ENCODE data around the gene AEBP1. TPM values are rescaled to one million over a fixed set of nuclear protein-coding genes. Genes with fewer than 3 reads are reported as not detected.
"Not testable (repeated sequence)": the region's sequence is repeated elsewhere in the genome, so short reads cannot be mapped to it uniquely, and the experiment has no call there.

Gene AEBP1
- polyA plus RNA-seq, 3 donors = 65.2 to 81.4 (median 69.2) TPM

- DNase-seq = no peak
Observed at GRCh38 chr7:44114586-44115310, 10.6 kb downstream of the AEBP1 start.

DNA sequence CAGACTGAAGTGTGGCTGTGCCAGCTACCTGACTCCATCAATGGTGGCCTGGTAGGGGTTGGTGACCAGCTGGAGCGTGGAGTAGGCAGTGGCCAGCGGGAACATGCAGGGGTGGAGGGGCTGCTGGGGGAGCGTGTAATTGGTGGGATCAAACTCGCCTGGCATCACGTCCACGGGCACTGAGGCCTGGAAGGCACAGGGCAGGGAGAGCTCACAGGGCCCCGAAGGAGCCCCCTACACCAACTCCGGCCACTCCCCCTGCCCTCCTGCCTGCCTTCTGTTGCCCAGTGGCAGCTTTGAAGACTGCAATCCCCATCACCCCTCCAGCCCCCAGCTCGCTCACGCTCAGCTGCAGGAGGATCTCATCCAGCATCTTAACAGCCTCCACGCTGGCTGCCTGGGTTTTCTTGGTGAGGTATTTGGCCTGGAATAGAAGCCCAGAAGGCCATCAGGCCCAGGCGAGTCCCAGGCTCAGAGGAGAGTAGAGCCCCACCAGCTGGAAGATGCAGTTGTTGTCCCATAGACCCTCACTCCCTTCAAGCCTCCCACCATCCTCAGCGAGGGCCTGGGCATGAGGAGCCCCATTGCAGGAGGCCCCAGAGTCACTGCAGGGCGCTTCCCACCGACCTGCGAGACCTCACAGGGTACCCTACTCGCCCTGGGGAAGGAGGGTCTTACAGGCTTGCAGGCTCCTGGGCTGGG lies 12.1 kb downstream of the AEBP1 start:
- no peak for DNase-seq

DNA sequence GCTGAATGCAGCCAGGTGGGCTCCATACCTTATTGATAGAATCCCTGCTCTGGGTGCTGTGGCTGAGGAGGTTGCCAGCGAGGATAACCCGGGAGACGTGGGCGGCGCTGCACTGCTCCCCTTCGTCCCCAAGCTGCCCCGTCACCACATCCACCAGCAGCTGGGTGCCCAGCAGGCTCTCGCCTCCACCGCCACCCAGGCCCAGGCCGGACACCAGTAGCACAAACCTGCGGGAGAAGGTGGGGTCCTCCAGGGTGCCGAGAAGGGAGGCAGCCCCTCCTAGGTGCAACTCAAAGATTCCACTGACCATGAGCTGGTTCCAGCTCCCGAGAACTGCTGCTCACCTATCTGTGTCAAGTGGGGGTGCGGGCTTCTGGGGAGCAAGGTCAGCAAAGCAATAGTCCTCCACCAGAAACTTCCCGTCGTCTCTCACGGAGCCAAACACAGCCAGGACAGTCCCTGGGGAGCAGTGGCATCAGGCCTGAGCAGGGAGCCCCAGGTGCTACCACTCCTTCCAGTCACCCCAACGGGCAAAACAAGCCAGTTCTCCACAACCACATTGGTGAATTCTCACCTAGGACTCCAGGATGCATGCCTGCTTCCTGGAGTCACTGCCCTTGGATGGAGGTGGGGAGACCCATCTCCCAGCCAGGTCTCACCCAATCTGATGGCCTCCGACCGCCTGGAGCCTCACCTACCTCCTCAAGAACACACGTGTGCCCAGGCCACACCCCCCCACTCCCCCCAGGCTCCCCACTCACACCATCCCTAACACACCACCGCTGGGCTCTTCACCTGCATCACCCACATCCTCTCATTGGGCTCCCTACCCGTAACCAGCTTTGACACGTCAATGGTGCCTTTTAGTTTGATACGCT lies 12.9 kb downstream of the AEBP1 start:
- no peak for DNase-seq

DNA sequence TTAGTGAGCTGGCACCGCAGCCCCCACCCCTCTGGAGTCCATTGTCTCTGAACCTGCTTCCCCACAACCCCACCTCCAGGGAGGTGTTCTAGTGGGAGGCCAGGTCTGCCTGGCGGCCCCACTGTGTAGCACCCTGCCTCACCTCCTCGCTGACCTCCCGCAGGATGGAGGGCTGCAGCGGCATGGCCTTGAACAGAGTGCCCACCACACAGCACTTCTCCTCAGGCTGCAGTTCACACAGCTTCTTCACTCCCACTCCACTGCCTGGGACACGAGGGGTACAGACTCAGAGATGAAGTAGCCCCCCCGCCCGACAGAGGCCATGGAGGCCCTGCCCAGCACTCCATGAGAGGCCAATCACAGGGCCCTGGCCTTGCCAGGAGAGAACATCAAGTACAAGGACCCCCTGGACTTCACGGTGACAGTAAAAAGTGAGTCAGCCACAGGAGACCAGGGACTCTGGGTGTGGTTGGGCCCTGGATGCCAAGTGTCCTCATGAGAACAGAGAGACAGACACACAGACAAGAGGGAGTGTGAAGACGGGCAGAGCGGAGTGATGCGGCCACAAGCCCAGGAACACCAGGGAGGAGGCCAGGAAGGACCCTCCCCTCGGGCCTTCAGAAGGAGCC lies 13.8 kb downstream of the AEBP1 start:
- DNase-seq = no peak

DNA sequence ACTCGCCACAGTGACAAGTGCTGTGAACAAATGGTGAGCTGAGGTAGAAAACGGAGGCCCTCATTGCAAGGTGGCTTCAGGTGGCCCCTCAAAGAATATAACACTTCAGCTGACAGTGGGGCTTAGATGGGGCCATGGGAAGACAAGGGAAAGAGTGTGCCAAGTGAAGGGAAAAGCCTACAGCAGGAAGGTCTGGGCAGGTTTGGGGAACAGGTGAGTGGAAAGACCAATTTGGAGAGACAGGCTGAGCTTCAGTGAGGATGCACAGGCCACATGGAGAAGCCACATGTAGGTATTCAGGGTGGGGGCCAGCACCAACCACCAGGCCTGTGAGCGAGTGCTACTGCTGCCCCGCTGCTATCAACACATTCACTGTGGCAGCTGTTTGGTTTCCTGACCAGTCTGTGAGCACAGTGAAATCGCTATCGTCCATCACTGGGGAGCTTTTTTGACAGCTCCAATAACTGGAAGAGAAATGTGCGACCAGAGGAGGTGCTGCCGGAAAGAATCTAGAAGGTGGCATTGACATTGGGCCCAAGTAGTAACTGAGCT lies 15.8 kb downstream of the AEBP1 start:
- no peak for DNase-seq

DNA sequence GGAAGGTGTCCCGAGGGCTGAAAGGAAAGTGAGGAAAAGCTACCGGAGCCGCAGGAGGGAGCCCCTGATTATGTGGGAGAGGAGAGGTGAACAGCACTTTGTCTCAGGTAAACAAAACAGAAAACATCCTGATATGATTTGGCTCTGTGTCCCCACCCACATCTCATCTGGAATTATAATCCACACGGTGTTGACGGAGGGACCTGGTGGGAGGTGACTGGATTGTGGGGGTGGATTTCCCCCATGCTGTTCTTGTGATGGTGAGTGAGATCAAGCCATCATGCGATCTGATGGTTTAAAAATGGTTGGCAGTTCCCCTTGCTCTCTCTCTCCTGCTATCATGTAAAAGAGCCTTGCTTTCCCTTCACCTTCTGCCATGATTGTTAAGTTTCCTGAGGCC lies 16.2 kb downstream of the AEBP1 start:
- no peak for DNase-seq

- DNase-seq = no peak
Observed at GRCh38 chr7:44121761-44122420, 17.7 kb downstream of the AEBP1 start.

DNA sequence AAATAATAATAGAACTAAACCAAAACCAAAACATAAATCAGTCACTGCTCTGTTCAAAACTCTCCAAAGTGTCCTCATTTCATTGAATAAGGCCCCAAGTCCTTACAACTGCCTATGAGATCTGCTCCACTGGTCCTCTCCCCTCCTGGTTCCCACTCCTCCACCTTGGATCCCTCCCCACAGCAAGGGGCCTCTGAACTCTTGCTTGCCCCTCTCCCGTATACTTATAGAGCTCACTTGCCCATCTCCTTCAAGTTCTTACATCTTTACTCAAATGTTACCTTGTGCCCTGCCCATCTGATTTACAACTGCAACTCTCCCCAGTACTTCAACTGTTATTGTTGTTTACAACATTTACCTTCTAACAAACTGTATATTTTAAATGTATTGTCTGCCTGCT lies 18.4 kb downstream of the AEBP1 start:
- no peak for DNase-seq

DNA sequence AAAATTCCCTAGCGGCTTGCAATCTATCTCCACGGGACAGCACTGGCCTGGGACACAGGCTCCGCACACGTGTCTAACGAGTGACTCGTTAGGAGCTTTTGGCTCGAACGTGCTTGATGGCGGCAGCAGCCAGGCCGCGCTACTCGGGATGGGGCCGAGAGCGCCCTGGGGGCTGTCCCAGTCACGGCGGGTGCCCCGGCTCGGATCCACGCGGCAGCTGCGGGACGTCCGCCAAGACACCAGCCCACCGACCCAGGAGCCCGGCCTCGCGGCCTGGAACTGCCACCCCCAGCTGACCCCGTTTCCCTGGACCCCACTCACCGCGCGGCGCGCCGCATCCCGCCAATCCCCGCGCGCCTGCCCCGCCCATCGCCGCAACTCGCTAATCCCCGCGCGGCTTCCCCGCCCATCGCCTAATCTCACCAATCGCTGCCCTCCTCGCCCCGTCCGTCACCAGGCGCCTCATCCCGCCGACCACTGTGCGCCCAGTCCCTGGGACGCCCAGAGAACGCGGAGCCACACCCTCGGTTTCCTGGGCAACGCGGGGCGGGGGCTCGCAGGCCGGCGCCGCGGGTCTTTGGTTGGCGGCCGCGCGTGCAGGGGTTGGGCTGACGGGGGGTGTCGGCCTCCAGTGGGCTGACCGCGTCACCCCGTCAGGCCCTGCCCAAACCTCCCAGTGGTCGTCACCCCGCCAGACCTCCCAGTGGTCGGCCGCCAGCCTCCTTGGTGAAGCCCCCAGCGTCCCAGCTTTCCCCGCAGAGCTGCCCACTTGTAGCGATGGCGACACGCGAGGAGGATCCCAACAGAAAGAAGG lies 19.3 kb downstream of the AEBP1 start, which contains the start of gene POLD2:
Gene POLD2, minus strand, starts transcription at position 359 of the 814 bp plus-strand sequence. CDS start 1,495 bp downstream, outside the sequence.
- DNase-seq = peak; percentile 98

GRCh38 chr7:44124822-44125202 lies 20.7 kb downstream of the AEBP1 start:
- DNase-seq = no peak

DNA sequence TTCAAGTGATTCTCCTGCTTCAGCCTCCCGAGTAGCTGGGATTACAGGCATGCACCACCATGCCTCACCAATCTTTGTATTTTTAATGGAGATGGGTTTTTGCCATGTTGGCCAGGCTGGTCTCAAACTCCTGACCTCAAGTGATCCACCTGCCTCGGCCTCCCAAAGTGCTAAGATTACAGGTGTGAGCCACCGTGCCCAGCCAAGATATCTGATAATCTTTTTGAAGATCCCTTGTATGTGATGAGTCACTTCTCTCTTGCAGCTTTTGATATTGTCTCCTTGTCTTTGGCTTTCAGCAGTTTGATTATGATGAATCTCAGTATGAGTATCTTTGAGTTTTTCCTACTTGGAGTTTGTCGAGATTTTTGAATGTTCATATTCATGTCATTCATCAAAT lies 22.4 kb downstream of the AEBP1 start:
- DNase-seq = not testable (repeated sequence)

GRCh38 chr7:44127161-44127560 lies 23.0 kb downstream of the AEBP1 start:
- no peak for DNase-seq

DNA sequence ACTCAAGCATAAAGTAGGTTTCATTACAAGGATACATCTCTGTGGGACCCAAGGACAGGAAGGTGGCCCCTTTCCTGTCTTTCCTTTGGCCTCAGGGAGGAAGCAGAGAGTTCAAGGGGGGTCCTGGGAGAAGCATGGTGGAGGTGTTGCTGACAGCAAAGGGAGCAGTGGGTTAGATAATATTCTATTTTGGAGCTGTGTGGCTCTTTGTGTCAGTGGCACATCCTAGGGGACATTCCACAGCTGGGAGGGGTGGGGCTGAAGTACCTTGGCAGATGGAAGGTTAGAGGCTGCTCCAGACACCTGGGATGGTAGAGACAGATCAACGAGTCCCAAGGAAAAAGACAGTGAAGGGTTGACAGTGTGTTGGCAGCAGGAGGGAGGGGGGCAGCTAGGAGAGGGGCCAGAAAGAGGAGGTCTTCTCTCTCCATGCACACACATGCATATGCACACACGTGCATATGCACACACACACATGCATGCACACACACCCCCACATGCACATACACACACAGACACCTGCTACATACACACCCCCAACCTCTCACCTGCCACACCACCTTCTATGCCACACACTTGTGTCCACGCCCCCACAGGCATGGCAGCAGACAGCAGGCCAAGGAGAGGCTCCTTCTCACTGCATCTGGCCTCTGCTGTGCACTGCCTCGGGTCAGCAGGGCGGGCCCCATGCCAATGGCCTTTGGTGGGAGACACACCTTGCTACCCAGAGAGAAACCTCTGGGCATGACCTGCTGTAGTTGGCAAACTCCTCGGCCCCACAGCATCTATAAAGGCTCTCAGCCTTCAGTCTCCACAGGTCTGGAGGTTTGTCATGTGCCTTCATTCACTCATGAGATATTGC lies 24.8 kb downstream of the AEBP1 start:
- no peak for DNase-seq

DNA sequence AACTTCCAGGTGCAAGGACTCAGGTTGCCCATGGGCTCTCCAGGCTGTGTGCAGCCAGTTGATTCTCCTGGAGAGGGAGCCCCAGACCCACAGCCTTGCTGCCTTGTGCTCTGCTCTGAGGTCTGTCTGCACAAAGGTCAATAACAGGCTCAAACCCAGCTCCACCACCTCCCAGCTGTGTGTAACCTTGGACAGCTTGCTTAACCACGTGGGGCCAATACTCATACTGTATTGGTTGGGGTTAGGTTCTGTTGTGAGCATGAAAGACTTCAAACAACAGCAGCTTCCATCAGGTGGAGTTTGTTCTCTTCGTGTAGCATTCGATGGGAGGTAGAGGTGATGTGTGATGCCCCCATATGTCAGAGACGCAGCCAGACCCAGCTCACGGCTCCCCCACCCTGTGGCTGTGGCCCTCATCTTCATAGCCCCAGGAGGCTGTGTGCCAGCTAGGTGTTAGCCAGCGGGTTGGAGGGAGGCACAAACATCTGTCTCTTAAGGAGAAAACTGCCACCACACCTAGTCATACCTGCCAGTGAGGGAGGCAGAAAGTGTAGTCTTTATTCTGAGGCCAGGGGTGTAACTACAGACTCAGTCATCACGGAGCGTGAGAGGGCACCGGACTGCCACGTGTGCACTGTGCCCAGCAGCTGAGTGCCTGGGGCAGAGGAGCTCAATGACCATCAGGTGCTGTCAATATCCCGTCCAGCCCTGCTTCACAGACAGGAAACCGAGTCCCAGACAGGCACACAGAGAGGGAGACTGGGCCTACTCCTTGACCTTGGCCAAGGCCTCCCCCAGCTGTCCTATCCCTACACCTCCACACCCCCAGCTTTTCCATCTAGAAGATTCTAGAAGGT lies 27.3 kb downstream of the AEBP1 start:
- DNase-seq = no peak

- peak; percentile 41 for DNase-seq
Observed at GRCh38 chr7:44132039-44132438, 27.9 kb downstream of the AEBP1 start.

DNA sequence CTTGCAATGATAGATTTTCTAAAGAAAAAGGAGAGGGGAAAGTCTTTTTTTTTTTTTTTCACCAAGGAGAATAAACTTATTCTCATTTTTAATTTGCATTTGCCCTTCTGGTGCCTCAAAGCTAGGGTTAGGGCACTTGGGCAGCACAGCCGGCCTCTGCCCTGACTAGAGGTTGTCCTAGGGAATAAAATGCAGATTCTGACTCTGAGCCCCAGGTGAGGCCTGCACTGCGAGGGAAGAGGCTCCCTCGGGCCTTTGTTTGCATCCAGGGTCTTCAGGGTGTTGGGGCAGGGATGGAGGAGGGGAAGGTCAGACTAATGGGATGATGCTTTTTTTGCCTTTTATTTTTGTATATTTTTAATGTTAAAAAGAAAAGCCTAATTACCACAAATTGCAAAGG lies 29.1 kb downstream of the AEBP1 start:
- DNase-seq = no peak

DNA sequence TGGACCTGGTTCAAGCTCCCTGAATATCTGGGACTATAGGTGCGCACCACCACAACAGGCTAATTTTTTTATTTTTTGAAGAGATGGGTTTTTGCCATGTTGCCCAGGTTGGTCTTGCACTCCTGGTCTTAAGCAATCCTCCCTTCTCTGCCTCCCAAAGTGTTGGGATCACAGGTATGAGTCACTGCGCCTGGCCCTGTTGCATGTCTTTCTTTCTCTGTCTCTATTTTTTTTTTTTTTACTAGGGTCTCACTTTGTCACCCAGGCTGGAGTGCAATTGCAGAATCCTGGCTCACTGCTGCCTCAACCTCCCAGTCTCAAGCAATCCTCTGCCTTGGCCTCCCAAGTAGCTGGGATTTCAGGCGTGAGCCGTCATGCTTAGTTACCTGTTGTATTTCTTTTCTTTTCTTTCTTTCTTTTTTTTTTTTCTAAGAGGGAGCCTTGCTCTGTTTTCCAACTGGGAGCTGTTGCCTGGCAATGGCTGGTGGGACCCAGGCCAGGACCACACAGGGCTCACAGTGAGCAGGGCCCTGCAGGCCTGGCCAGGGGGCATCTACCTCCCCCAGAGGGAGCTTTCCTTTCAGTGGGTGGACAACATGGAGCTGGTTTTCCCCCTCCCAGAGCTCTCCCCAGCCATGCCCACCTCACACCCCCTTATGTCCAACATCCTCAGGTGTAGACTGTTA lies 30.9 kb downstream of the AEBP1 start:
- DNase-seq = no peak

GRCh38 chr7:44136731-44137130 lies 32.6 kb downstream of the AEBP1 start:
- no peak for DNase-seq
